GM12891 (cell line): Measurements from ENCODE around the gene RER1.

ENCODE experiments used
- POLR2A ChIP-seq: IDR thresholded peaks from 2 replicates; pipeline ENCODE4 v1.6.1; 2011; ENCODE audit warnings: low read depth, low read length, control low read depth
- POLR2AphosphoS5 ChIP-seq: IDR thresholded peaks from 2 replicates; pipeline ENCODE4 v1.6.1; 2011; ENCODE audit warnings: low read depth, low read length, control low read depth
- POU2F2 ChIP-seq: IDR thresholded peaks from 2 replicates; pipeline ENCODE4 v1.6.1; 2011; ENCODE audit warnings: low read depth, mild to moderate bottlenecking, control low read depth, low read length, moderate library complexity
- SPI1 ChIP-seq: IDR thresholded peaks from 2 replicates; pipeline ENCODE4 v1.6.1; 2011; ENCODE audit warnings: low read depth, low read length, control low read depth
- TAF1 ChIP-seq: IDR thresholded peaks from 2 replicates; pipeline ENCODE4 v1.6.1; 2011; ENCODE audit warnings: low read depth, low read length, control low read depth

DNA sequence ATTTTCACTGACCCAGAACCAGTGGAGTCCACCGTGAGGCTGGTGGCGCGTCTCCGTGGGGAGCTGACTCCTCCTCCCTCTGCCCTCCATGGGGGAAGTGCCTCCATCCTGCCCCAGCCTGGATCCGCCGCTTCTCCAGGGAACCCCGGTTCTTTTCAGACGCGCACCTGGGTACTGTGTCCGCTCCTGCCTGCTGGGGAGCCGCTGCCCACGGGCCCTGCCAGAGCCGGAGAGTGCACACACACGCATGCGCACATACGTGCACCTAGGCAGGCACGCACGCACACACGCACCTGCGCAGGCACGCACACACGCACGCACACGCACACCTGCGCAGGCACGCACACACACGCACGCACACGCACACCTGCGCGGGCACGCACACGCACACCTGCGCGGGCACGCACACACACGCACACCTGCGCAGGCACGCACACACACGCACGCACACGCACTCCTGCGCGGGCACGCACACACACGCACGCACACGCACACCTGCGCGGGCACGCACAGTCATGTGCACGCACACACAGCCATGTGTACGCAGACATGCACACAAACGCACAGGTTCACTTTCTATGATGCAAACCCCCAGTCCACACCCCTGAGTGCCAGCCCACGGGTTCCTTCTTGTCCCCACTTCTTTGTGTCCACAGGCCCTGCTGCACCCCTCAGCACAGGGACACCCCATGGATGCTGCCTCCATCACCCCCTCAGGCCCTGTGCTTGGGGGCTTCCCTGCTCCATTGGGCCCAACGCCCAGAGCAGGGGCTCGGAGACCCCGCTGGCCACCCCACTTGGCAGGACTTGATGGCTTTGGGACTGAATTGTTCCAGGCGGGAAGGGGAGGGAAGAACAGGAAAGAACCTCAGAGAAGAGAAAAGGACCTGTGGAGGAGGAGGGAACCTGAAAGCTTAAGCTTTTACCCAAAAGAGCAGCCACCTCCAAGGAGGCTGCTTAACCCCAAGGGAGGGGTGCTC lies 43.0 kb upstream of the RER1 start:
- TF ChIP-seq POLR2A (no peak), POLR2AphosphoS5 (no peak), TAF1 (no peak), SPI1 (no peak), POU2F2 (no peak)
